ENCODE measurements around the gene ZCCHC14. TPM values are rescaled to one million over a fixed set of nuclear protein-coding genes. Genes with fewer than 3 reads are reported as not detected.

The ZCCHC14 gene
- total RNA-seq, 1 experiment from 2014 or later: 27.7 TPM

DNA sequence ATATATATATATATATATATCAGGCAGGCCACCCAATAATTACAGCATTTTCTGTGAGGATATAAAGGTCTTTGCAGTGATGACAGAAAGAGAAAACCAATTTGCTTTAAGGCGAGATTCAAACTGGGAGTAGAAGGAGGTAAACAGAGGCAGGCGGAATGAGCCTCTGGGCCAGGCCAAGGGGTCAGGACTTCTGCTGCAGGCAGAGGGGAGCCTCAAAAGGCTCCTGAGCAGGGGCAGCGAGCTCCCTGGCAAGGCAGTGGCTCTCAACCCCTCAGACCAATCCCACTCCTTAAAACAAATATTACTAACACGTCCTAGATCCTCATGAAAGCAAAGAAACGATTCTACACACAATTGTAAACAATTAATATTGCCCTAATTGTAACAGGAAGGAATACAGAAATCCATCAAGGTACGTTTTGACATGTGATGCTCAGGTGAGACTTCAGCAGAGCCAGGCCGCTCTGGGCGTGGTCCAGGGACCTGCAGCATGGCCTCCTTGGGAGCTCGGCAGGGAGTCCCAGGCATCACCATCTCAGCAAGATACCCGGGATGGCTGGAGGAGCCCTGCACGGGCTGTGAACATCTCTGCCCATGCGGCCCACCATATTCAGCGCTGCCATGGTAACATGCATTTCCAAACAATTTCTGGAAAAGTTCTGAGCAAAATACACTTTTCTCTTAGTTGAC, 127.7 kb downstream of the ZCCHC14 start:
- Histone ChIP-seq H3K23me2 (ENCODE audit: insufficient read length, low read depth, low read length, poor library complexity, severe bottlenecking) (no peaks in the 10 kb centered on the region), H3K23ac (ENCODE audit: insufficient read length, low read depth, low read length) (no peak overlapping the region), H3K9me3 (ENCODE audit: control insufficient read depth, low read depth, low read length) (no peaks in the 10 kb centered on the region), H3K27ac (ENCODE audit: insufficient read length, low read depth, low read length) (no peak overlapping the region), H4K8ac (replicated peaks; ENCODE audit: insufficient read length, low read depth, low read length) (no peak overlapping the region), H4K91ac (ENCODE audit: insufficient read length, low read depth, low read length) (no peak overlapping the region), H3K18ac (ENCODE audit: insufficient read length, low read depth, low read length) (no peak overlapping the region), H2AK5ac (ENCODE audit: insufficient read length, low read length) (no peak overlapping the region), H2BK20ac (ENCODE audit: low read depth, low read length, poor library complexity, severe bottlenecking) (no peak overlapping the region), H2BK15ac (ENCODE audit: low read depth, low read length) (no peak overlapping the region), H3K79me1 (ENCODE audit: insufficient read depth, low read depth, low read length, poor library complexity, severe bottlenecking) (peaks cover 7% of the 10 kb centered on the region), H3K56ac (ENCODE audit: insufficient read length, low read depth, low read length) (no peak overlapping the region), H3K4me1 (ENCODE audit: insufficient read depth, low read length) (no peaks in the 10 kb centered on the region), H3K4ac (ENCODE audit: low read depth, low read length) (no peak overlapping the region), H4K20me1 (ENCODE audit: control insufficient read depth, insufficient read depth, insufficient read length) (no peaks in the 10 kb centered on the region), H3T11ph (ENCODE audit: low read length) (no peak overlapping the region), H2BK120ac (ENCODE audit: low read depth, low read length, poor library complexity, severe bottlenecking) (no peak overlapping the region), H2AFZ (ENCODE audit: low read length) (no peak overlapping the region), H4K5ac (ENCODE audit: insufficient read length, low read depth, low read length) (no peak overlapping the region), H3K27me3 (ENCODE audit: insufficient read depth, low read length) (no peaks in the 10 kb centered on the region), H3K79me2 (ENCODE audit: insufficient read depth, low read length) (no peaks in the 10 kb centered on the region; the same call in 1 of the 2 replicates), H3K14ac (ENCODE audit: insufficient read depth, low read length) (no peak overlapping the region), H2BK5ac (ENCODE audit: insufficient read length, low read length) (no peak overlapping the region), H3K4me2 (ENCODE audit: insufficient read depth, insufficient read length, low read length) (no peak overlapping the region), H3K9ac (ENCODE audit: extremely low read depth, insufficient read length, low read length) (no peak overlapping the region), H2BK12ac (ENCODE audit: insufficient read length, low read depth, low read length) (no peak overlapping the region)
- Mint-ChIP-seq H3K27ac (no peak overlapping the region), H3K4me3 (no peak overlapping the region), H3K4me1 (peaks cover 14 to 18% of the 10 kb centered on the region in 2 experiments), H3K27me3 (ENCODE audit: low read depth) (no peaks in the 10 kb centered on the region), H3K9me3 (no peaks in the 10 kb centered on the region), H3K36me3 (ENCODE audit: insufficient read depth in 1 of 3, low read depth in 3 of 3) (peaks cover 2 to 24% (median 7%) of the 10 kb centered on the region in 3 experiments; a peak in 6 of 7 replicates)
- TF ChIP-seq, protein P1, sequence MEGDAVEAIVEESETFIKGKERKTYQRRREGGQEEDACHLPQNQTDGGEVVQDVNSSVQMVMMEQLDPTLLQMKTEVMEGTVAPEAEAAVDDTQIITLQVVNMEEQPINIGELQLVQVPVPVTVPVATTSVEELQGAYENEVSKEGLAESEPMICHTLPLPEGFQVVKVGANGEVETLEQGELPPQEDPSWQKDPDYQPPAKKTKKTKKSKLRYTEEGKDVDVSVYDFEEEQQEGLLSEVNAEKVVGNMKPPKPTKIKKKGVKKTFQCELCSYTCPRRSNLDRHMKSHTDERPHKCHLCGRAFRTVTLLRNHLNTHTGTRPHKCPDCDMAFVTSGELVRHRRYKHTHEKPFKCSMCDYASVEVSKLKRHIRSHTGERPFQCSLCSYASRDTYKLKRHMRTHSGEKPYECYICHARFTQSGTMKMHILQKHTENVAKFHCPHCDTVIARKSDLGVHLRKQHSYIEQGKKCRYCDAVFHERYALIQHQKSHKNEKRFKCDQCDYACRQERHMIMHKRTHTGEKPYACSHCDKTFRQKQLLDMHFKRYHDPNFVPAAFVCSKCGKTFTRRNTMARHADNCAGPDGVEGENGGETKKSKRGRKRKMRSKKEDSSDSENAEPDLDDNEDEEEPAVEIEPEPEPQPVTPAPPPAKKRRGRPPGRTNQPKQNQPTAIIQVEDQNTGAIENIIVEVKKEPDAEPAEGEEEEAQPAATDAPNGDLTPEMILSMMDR (conservative IDR thresholded peaks at IDR 0.05): no peak
- WGBS (ENCODE audit: extremely low coverage, insufficient read length, low lambda C conversion rate): no CpG with 5 or more reads among the region's 13 CpGs
- no peak for DNase-seq
